Measurements from ENCODE around the gene SEC61A1.

DNA sequence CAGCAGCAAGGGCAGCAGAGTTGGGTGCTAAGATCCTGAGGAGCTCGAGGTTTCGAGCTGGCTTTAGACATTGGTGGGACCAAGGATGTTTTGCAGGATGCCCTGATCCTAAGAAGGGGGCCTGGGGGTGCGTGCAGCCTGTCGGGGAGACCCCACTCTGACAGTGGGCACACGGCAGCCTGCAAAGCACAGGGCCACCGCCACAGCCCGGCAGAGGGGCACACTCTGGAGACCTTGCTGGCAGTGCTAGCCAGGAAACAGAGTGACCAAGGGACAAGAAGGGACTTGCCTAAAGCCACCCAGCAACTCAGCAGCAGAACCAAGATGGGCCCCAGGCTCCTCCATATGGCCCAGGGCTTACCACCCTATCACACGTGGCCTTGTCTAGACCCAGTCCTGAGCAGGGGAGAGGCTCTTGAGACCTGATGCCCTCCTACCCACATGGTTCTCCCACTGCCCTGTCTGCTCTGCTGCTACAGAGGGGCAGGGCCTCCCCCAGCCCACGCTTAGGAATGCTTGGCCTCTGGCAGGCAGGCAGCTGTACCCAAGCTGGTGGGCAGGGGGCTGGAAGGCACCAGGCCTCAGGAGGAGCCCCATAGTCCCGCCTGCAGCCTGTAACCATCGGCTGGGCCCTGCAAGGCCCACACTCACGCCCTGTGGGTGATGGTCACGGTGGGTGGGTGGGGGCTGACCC is 18.8 kb downstream of the SEC61A1 start:
- TF ChIP-seq, protein P1, sequence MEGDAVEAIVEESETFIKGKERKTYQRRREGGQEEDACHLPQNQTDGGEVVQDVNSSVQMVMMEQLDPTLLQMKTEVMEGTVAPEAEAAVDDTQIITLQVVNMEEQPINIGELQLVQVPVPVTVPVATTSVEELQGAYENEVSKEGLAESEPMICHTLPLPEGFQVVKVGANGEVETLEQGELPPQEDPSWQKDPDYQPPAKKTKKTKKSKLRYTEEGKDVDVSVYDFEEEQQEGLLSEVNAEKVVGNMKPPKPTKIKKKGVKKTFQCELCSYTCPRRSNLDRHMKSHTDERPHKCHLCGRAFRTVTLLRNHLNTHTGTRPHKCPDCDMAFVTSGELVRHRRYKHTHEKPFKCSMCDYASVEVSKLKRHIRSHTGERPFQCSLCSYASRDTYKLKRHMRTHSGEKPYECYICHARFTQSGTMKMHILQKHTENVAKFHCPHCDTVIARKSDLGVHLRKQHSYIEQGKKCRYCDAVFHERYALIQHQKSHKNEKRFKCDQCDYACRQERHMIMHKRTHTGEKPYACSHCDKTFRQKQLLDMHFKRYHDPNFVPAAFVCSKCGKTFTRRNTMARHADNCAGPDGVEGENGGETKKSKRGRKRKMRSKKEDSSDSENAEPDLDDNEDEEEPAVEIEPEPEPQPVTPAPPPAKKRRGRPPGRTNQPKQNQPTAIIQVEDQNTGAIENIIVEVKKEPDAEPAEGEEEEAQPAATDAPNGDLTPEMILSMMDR (IDR thresholded peaks at IDR 0.05), result no peak
- TF ChIP-seq POLR2A (IDR thresholded peaks at IDR 0.05), result no peak
